Caco-2 (cell line): Measurements from ENCODE around the gene CHD9. TPM values are rescaled to one million over a fixed set of nuclear protein-coding genes. Genes with fewer than 3 reads are reported as not detected.
"Not testable (repeated sequence)": the region's sequence is repeated elsewhere in the genome, so short reads cannot be mapped to it uniquely, and the experiment has no call there.

ENCODE experiments used
- BruUV-seq: library from RNA; stranded (reverse); fragments of 400-500 nt; replicated peaks from 2 replicates; lab custom pipeline; 2021; lab: Mats Ljungman, UMichigan
- CTCF ChIA-PET: fragments of 300-600 bp; sonication (Branson Sonifier 250); formaldehyde crosslinking; loops from one replicate; lab custom pipeline; 2022; ENCODE audit warnings: antibody characterized with exemption; lab: Charles Lee
- POLR2A ChIA-PET: fragments of 300-600 bp; sonication (Branson Sonifier 250); formaldehyde crosslinking; loops from one replicate; lab custom pipeline; 2022; ENCODE audit warnings: antibody characterized with exemption; lab: Charles Lee
- DNase-seq, 2 experiments: peaks; one replicate each; pipeline versions ENCODE4 v3.0.0 to v3.0.0-alpha.2; 2020 to 2022
- H3K27me3 ChIP-seq: replicated peaks from 2 replicates; pipeline ENCODE4 v1.6.0; 2011; ENCODE audit warnings: low read length; ENCODE audit not compliant: control insufficient read depth, insufficient read depth
- H3K36me3 ChIP-seq: 2 replicates; pipeline ENCODE4 v1.5.1; 2011; ENCODE audit warnings: low read length; ENCODE audit not compliant: control insufficient read depth, insufficient read depth
- H3K4me1 ChIP-seq: fragments of 250-450 bp; sonication (Bioruptor Pico); 2 replicates; pipeline ENCODE4 v1.5.1; 2020; ENCODE audit warnings: mild to moderate bottlenecking
- H3K4me3 ChIP-seq: 2 replicates; pipeline ENCODE4 v1.5.1; 2011; ENCODE audit warnings: low read depth, mild to moderate bottlenecking, control low read depth, low read length
- H3K9me3 ChIP-seq: fragments of 250-450 bp; sonication (Bioruptor Pico); 2 replicates; pipeline ENCODE4 v1.5.1; 2020; ENCODE audit warnings: mild to moderate bottlenecking, moderate library complexity
- H3K27ac Mint-ChIP-seq: one replicate; pipeline ENCODE4 v1.8.0; 2022; ENCODE audit warnings: mixed read lengths; ENCODE audit not compliant: unreplicated experiment
- H3K27me3 Mint-ChIP-seq: one replicate; pipeline ENCODE4 v1.8.0; 2022; ENCODE audit warnings: mixed read lengths; ENCODE audit not compliant: insufficient read depth, unreplicated experiment
- H3K36me3 Mint-ChIP-seq: one replicate; pipeline ENCODE4 v1.8.0; 2022; ENCODE audit warnings: mild to moderate bottlenecking, mixed read lengths; ENCODE audit not compliant: insufficient read depth, unreplicated experiment
- H3K4me1 Mint-ChIP-seq: one replicate; pipeline ENCODE4 v1.8.0; 2022; ENCODE audit warnings: low read depth, mixed read lengths; ENCODE audit not compliant: unreplicated experiment
- H3K4me3 Mint-ChIP-seq: one replicate; pipeline ENCODE4 v1.8.0; 2022; ENCODE audit warnings: mild to moderate bottlenecking, moderate library complexity, mixed read lengths; ENCODE audit not compliant: unreplicated experiment
- H3K9me3 Mint-ChIP-seq: one replicate; pipeline ENCODE4 v1.8.0; 2022; ENCODE audit warnings: mixed read lengths; ENCODE audit not compliant: unreplicated experiment
- intact Hi-C: fragments of 100-400 bp; cut with micrococcal nuclease; formaldehyde crosslinking; loops from one replicate; pipeline ENCODE4 v1.10.0; 2022; ENCODE audit not compliant: unreplicated experiment
- total RNA-seq: library from RNA; stranded (reverse); gene quantifications from 2 replicates; pipeline ENCODE4 v1.2.3, GENCODE V29; 2022
- TF ChIP-seq, protein P1 (sequence below), 2 experiments: fragments of 200-600 bp in 1 of 2; IDR thresholded peaks; 1 replicate in 1 of 2; 2 replicates in 1 of 2; pipeline versions ENCODE4 v1.5.1 to v1.8.0; 2011 to 2022; ENCODE audit warnings: antibody characterized with exemption in 1 of 2, control low read depth in 1 of 2, inconsistent platforms in 1 of 2, low read depth in 1 of 2, low read length in 1 of 2, mild to moderate bottlenecking in 1 of 2, moderate library complexity in 1 of 2; ENCODE audit not compliant: insufficient read depth in 1 of 2, severe bottlenecking in 1 of 2, unreplicated experiment in 1 of 2

The CHD9 gene
- total RNA-seq, 1 experiment from 2014 or later, result 29.1 TPM

DNA sequence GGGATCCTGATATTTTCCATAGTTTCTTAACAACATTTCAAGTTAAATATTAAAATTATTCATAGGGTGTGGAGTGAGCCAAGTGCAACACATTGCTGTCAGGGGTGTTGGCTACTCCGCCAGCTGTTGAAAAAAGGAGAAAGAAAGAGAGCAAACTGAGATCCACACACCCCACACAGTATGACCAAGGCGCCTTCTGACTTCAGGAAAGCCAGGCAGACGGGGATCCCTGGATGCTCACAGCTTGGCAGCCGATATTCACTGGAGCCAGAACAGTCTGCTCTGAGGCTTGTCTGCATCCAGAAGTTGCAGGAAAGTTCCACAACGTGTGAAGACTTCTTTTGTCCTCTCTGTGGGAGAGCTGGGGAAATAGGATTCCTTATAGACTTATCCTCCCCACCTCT lies 11.4 kb upstream of the CHD9 start:
- TF ChIP-seq, protein P1, sequence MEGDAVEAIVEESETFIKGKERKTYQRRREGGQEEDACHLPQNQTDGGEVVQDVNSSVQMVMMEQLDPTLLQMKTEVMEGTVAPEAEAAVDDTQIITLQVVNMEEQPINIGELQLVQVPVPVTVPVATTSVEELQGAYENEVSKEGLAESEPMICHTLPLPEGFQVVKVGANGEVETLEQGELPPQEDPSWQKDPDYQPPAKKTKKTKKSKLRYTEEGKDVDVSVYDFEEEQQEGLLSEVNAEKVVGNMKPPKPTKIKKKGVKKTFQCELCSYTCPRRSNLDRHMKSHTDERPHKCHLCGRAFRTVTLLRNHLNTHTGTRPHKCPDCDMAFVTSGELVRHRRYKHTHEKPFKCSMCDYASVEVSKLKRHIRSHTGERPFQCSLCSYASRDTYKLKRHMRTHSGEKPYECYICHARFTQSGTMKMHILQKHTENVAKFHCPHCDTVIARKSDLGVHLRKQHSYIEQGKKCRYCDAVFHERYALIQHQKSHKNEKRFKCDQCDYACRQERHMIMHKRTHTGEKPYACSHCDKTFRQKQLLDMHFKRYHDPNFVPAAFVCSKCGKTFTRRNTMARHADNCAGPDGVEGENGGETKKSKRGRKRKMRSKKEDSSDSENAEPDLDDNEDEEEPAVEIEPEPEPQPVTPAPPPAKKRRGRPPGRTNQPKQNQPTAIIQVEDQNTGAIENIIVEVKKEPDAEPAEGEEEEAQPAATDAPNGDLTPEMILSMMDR (IDR thresholded peaks at IDR 0.05; ENCODE audit: insufficient read depth in 1 of 2, low read depth in 1 of 2, low read length in 1 of 2, severe bottlenecking in 1 of 2, unreplicated experiment in 1 of 2), result no peak
- no peaks in the 10 kb centered on the region for H3K27me3 ChIP-seq
- no peaks in the 10 kb centered on the region for H3K36me3 Mint-ChIP-seq
- H3K27ac Mint-ChIP-seq, result no peak overlapping the region
- ChIA-PET POLR2A (no interaction called here), CTCF (no interaction called here)
- no peak for DNase-seq
- H3K4me3 Mint-ChIP-seq, result no peak overlapping the region
- H3K4me1 ChIP-seq, result peaks cover 17% of the 10 kb centered on the region; the same call in 1 of the 2 replicates
- H3K4me1 Mint-ChIP-seq, result peaks cover 9% of the 10 kb centered on the region
- H3K9me3 ChIP-seq, result no peaks in the 10 kb centered on the region
- intact Hi-C loops, result no loop called here
- H3K36me3 ChIP-seq, result no peaks in the 10 kb centered on the region
- H3K4me3 ChIP-seq, result no peak overlapping the region
- no peaks in the 10 kb centered on the region for H3K27me3 Mint-ChIP-seq
- BruUV-seq, result no TSS peak
- H3K9me3 Mint-ChIP-seq, result no peaks in the 10 kb centered on the region

DNA sequence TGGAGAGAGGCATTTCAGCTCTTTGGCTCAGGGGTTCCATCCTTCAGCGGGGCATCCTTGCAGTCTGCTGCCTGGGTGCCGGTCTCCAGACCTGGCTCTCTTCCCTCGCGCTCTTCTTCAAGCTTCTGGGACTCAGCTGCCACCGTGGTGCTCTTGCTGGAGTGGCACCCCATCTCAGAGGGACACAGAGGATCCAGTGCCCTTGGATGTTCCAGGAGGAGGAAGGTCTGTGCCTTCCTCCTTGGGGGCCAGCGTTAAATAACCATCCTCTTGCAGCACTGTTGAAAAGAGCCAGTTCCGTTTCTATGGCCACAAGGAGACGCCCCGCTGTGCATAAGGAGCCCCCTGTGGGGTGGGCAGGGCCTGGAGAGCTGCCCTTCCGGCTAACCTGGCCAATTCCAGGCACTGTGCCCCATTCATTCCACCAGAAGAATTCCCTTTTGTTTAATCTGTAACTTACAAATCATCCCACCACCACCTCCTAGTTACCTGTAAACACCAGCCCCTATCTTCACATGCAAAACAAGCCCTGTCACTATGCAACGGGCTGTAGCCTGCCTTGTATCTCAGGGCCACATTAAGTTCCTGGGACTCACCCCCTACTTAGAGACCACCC lies 10.7 kb upstream of the CHD9 start:
- intact Hi-C loops, result no loop called here
- ChIA-PET POLR2A (no interaction called here), CTCF (no interaction called here)
- peaks cover 12% of the 10 kb centered on the region for H3K4me1 Mint-ChIP-seq
- H3K36me3 ChIP-seq, result no peaks in the 10 kb centered on the region
- TF ChIP-seq, protein P1 (IDR thresholded peaks at IDR 0.05; ENCODE audit: insufficient read depth in 1 of 2, low read depth in 1 of 2, low read length in 1 of 2, severe bottlenecking in 1 of 2, unreplicated experiment in 1 of 2), result no peak
- H3K27ac Mint-ChIP-seq, result no peak overlapping the region
- no peak overlapping the region for H3K4me3 ChIP-seq
- H3K4me1 ChIP-seq, result peaks cover 17% of the 10 kb centered on the region; the same call in 1 of the 2 replicates
- H3K27me3 ChIP-seq, result no peaks in the 10 kb centered on the region
- BruUV-seq, result no TSS peak
- H3K27me3 Mint-ChIP-seq, result no peaks in the 10 kb centered on the region
- DNase-seq, result no peak
- no peaks in the 10 kb centered on the region for H3K36me3 Mint-ChIP-seq
- H3K9me3 Mint-ChIP-seq, result no peaks in the 10 kb centered on the region
- no peaks in the 10 kb centered on the region for H3K9me3 ChIP-seq
- H3K4me3 Mint-ChIP-seq, result no peak overlapping the region

DNA sequence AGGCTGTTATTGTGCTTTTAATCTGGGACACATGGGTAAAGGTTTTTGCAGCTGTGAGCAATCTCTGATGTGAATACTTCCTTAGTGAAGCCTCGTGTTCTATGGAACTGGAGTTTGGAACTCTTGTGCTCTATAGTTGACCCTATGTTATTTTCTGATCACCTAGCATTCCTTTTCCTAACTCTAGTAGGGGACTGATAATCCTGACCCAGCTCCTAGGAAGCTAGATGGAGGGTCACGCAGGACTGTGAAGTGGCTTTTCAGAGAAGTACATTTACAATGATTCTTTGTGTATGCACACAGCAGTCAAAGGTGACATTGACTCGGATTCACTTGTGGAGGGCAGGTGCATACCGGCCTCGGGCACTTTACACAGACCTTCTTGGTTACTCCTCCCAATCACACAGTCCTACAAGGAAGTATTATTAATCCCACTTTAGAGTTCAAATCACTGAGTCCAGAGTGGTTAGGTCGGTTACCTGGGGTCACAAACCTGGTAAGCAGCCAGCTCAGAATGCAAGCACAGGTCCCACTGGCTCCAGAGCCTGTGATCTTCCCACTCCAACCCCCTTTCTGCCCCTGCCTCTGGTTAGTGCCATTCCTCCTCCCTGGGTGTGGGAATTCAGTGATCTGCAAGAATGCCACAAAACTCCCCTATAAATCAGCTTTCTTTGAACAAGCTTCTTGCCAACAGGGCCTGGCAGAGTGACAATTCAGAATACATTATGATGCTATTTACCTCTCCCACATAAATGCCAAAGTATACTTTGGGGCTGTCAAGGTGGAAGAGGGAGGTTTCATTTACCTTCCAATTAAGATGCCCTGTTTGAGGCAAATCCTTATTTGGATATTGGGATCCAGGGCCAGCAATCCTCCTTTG lies 9.2 kb upstream of the CHD9 start:
- Histone ChIP-seq H3K9me3 (no peaks in the 10 kb centered on the region), H3K4me3 (no peak overlapping the region), H3K27me3 (no peaks in the 10 kb centered on the region), H3K36me3 (no peaks in the 10 kb centered on the region), H3K4me1 (peaks cover 17% of the 10 kb centered on the region; the same call in 1 of the 2 replicates)
- intact Hi-C loops, result no loop called here
- no peak for DNase-seq
- no peak overlapping the region for H3K27ac Mint-ChIP-seq
- ChIA-PET POLR2A (interaction anchor here (0.7 kb wide), 1 partner anchor 1264 kb away, joined by 3 read pairs; no protein-coding TSS in a partner anchor), CTCF (no interaction called here)
- no peak overlapping the region for H3K4me3 Mint-ChIP-seq
- no peaks in the 10 kb centered on the region for H3K9me3 Mint-ChIP-seq
- H3K4me1 Mint-ChIP-seq, result peaks cover 12% of the 10 kb centered on the region
- no TSS peak for BruUV-seq
- H3K27me3 Mint-ChIP-seq, result no peaks in the 10 kb centered on the region
- TF ChIP-seq, protein P1 (IDR thresholded peaks at IDR 0.05; ENCODE audit: insufficient read depth in 1 of 2, low read depth in 1 of 2, low read length in 1 of 2, severe bottlenecking in 1 of 2, unreplicated experiment in 1 of 2), result no peak
- no peaks in the 10 kb centered on the region for H3K36me3 Mint-ChIP-seq

DNA sequence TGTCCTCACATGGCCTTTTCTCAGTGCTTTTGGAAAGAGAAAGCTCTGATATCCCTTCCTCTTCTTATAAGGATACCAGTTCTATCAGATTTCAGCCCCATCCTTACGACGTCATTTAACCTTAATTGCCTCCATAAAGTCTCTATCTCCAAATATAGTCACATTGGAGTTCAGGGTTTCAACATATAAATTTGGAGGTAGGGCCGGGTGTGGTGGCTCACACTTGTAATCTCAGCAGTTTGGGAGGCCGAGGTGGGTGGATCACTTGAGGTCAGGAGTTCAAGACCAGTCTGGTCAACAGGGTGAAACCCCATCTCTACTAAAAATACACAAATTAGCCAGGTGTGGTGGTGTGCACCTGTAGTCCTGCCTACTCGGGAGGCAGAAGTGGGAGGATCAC lies 7.3 kb upstream of the CHD9 start:
- H3K9me3 Mint-ChIP-seq, result not testable (repeated sequence)

More for the DNA sequence above, 7.3 kb upstream of the CHD9 start:
- H3K36me3 Mint-ChIP-seq, H3K27ac Mint-ChIP-seq, H3K4me3 Mint-ChIP-seq, H3K4me3 ChIP-seq, H3K36me3 ChIP-seq, H3K27me3 Mint-ChIP-seq, H3K27me3 ChIP-seq, CTCF ChIA-PET, POLR2A ChIA-PET, DNase-seq, intact Hi-C loops, BruUV-seq, H3K9me3 ChIP-seq: not testable (repeated sequence)
- peaks cover 12% of the 10 kb centered on the region for H3K4me1 Mint-ChIP-seq
- peaks cover 13% of the 10 kb centered on the region; the same call in 1 of the 2 replicates for H3K4me1 ChIP-seq
